ENCODE data around the gene USP46.

DNA sequence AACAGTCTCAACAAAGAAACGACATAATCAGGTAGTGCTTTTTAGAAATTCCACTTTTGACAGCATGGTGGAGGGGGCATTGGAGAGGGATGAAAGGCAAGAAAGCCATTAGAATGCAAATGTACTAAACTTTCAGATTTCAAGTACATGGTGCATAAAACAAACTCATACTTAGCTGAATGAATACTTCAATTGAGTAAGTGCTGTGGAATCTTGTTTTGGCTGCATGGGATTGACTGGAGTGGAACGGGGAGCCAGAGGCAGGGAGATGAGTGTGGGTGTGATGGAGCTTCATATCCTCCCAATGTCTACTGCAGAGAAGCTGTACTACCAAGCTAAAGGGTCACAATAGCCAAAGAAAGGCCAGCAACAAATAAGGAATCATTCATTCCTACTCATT lies 52.4 kb downstream of the USP46 start:
- TF ChIP-seq, protein P1, sequence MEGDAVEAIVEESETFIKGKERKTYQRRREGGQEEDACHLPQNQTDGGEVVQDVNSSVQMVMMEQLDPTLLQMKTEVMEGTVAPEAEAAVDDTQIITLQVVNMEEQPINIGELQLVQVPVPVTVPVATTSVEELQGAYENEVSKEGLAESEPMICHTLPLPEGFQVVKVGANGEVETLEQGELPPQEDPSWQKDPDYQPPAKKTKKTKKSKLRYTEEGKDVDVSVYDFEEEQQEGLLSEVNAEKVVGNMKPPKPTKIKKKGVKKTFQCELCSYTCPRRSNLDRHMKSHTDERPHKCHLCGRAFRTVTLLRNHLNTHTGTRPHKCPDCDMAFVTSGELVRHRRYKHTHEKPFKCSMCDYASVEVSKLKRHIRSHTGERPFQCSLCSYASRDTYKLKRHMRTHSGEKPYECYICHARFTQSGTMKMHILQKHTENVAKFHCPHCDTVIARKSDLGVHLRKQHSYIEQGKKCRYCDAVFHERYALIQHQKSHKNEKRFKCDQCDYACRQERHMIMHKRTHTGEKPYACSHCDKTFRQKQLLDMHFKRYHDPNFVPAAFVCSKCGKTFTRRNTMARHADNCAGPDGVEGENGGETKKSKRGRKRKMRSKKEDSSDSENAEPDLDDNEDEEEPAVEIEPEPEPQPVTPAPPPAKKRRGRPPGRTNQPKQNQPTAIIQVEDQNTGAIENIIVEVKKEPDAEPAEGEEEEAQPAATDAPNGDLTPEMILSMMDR (IDR thresholded peaks at IDR 0.05; ENCODE audit: insufficient read depth, low read length), result no peak
- no peak for TF ChIP-seq GABPA (IDR thresholded peaks at IDR 0.05; ENCODE audit: low read depth)
- TF ChIP-seq POLR2AphosphoS5 (IDR thresholded peaks at IDR 0.05; ENCODE audit: low read depth), result no peak
- TF ChIP-seq, protein P2, sequence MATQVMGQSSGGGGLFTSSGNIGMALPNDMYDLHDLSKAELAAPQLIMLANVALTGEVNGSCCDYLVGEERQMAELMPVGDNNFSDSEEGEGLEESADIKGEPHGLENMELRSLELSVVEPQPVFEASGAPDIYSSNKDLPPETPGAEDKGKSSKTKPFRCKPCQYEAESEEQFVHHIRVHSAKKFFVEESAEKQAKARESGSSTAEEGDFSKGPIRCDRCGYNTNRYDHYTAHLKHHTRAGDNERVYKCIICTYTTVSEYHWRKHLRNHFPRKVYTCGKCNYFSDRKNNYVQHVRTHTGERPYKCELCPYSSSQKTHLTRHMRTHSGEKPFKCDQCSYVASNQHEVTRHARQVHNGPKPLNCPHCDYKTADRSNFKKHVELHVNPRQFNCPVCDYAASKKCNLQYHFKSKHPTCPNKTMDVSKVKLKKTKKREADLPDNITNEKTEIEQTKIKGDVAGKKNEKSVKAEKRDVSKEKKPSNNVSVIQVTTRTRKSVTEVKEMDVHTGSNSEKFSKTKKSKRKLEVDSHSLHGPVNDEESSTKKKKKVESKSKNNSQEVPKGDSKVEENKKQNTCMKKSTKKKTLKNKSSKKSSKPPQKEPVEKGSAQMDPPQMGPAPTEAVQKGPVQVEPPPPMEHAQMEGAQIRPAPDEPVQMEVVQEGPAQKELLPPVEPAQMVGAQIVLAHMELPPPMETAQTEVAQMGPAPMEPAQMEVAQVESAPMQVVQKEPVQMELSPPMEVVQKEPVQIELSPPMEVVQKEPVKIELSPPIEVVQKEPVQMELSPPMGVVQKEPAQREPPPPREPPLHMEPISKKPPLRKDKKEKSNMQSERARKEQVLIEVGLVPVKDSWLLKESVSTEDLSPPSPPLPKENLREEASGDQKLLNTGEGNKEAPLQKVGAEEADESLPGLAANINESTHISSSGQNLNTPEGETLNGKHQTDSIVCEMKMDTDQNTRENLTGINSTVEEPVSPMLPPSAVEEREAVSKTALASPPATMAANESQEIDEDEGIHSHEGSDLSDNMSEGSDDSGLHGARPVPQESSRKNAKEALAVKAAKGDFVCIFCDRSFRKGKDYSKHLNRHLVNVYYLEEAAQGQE (IDR thresholded peaks at IDR 0.05; ENCODE audit: insufficient replicate concordance, low read depth), result no peak

All from HL-60 (cell line).